ENCODE results near the gene IQSEC1. TPM values are rescaled to one million over a fixed set of nuclear protein-coding genes. Genes with fewer than 3 reads are reported as not detected.

The IQSEC1 gene
- total and polyA plus RNA-seq, 2 donors (not counting 1 experiment from before 2014, with no cell fraction given), result 4.3 to 18.2 TPM

DNA sequence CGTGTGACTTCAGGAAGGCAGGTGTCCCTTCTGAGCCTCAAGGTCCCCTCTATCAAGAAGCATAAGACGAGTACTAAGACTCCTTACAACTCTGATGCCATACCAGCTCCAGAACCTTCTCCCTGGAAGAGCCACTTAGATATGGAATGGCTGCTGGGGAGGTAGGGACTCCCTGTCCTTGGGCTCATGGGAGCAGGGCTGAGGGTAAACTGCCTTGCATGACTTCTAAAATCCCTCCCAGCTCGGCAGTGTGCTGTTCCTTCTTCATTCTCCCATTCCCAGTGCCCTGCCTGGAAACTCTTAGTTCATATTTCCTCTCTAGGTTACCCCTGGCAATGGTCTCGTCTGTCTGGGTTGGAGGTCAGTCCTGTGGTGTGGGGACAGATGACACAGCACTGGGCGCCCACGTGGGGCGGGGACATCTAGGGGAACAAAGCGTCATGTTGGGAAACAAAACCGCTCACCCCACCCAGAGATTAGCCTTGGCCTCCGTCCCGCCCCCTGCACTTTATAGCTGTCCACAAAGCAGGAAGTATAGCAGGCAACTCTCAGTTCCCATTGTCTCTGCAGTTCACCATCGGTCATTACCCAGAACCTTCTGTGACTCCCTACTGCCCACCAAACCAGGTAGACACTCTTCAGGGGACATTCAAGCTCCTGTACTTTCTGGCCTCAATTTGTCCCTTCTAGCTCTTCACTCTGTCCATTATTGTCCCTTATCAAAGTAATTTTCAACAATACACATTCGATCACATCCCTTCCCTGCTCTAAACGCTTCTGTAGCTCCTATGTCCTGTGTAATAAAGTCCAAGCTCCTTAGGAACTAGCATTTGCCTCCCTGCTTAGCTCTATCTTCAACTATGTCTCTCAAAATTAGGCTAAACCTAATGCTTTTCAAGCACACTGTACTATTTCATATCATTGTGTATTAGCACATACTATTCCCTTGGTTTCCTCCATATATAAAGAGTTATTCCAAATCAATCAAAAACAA lies 73.8 kb downstream of the IQSEC1 start:
- H3K4me1 ChIP-seq (ENCODE audit: control insufficient read depth, extremely low read depth, insufficient read depth, low read length), result peaks cover 2% of the 10 kb centered on the region
- DNase-seq (ENCODE audit: low read depth in 2 of 2), result peak in 1 of 2 donors; percentile 48
- no peaks in the 10 kb centered on the region for H3K9me3 ChIP-seq (ENCODE audit: control insufficient read depth, insufficient read depth, low read depth, low read length)
- no peak overlapping the region for H3K4me2 ChIP-seq (ENCODE audit: extremely low read depth, insufficient read depth, low read length)
- no peaks in the 10 kb centered on the region for H3K27me3 ChIP-seq (ENCODE audit: control insufficient read depth, insufficient read depth, low read length)
- H4K20me1 ChIP-seq (ENCODE audit: control insufficient read depth, extremely low read depth, insufficient read depth, low read length), result no peaks in the 10 kb centered on the region
- no peaks in the 10 kb centered on the region for H3K79me2 ChIP-seq (ENCODE audit: control insufficient read depth, insufficient read depth, low read length)
- H3K4me3 ChIP-seq (replicated peaks in 1 of 4; ENCODE audit: control extremely low read depth in 1 of 4, insufficient read depth in 1 of 4, low read depth in 3 of 4, low read length in 4 of 4), result no peak overlapping the region
- H2AFZ ChIP-seq (ENCODE audit: low read length), result no peak overlapping the region
- H3K36me3 ChIP-seq (ENCODE audit: control insufficient read depth, insufficient read depth, low read length), result no peaks in the 10 kb centered on the region
- H3K9ac ChIP-seq (ENCODE audit: insufficient read depth, low read length), result no peak overlapping the region
- TF ChIP-seq, protein P1, sequence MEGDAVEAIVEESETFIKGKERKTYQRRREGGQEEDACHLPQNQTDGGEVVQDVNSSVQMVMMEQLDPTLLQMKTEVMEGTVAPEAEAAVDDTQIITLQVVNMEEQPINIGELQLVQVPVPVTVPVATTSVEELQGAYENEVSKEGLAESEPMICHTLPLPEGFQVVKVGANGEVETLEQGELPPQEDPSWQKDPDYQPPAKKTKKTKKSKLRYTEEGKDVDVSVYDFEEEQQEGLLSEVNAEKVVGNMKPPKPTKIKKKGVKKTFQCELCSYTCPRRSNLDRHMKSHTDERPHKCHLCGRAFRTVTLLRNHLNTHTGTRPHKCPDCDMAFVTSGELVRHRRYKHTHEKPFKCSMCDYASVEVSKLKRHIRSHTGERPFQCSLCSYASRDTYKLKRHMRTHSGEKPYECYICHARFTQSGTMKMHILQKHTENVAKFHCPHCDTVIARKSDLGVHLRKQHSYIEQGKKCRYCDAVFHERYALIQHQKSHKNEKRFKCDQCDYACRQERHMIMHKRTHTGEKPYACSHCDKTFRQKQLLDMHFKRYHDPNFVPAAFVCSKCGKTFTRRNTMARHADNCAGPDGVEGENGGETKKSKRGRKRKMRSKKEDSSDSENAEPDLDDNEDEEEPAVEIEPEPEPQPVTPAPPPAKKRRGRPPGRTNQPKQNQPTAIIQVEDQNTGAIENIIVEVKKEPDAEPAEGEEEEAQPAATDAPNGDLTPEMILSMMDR (conservative IDR thresholded peaks at IDR 0.05 in 1 of 2, IDR thresholded peaks at IDR 0.05 in 1 of 2; ENCODE audit: low read depth in 1 of 2, low read length in 2 of 2), result no peak
- TF ChIP-seq EZH2 (IDR thresholded peaks at IDR 0.05; ENCODE audit: low read length, missing control alignments), result no peak
- H3K27ac ChIP-seq (ENCODE audit: insufficient read depth, low read length), result no peak overlapping the region

DNA sequence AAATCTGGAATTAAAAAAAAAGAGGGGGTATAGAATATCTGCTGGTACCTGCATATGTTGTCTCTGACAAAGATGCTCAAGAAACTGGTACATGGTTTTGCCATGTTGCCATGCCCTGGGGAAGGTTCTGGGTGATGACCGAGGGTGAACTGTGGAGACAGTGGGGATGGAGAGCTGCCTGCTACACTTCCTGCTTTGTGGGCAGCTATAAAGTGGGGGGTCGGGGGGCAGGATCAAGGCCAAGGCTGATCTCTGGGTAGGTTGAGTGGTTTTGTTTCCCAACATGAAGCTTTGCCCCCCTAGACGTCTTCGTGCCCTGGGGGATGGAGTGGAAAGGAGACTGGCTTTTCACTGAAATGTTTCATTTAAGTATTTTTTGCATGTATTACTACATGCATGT lies 74.6 kb downstream of the IQSEC1 start:
- no peak overlapping the region for H3K4me2 ChIP-seq (ENCODE audit: extremely low read depth, insufficient read depth, low read length)
- H3K4me3 ChIP-seq (replicated peaks in 1 of 4; ENCODE audit: control extremely low read depth in 1 of 4, insufficient read depth in 1 of 4, low read depth in 3 of 4, low read length in 4 of 4), result no peak overlapping the region
- H4K20me1 ChIP-seq (ENCODE audit: control insufficient read depth, extremely low read depth, insufficient read depth, low read length), result no peaks in the 10 kb centered on the region
- DNase-seq (ENCODE audit: low read depth in 2 of 2), result no peak
- no peaks in the 10 kb centered on the region for H3K36me3 ChIP-seq (ENCODE audit: control insufficient read depth, insufficient read depth, low read length)
- no peaks in the 10 kb centered on the region for H3K79me2 ChIP-seq (ENCODE audit: control insufficient read depth, insufficient read depth, low read length)
- H3K27me3 ChIP-seq (ENCODE audit: control insufficient read depth, insufficient read depth, low read length), result no peaks in the 10 kb centered on the region
- no peak overlapping the region for H2AFZ ChIP-seq (ENCODE audit: low read length)
- TF ChIP-seq, protein P1 (conservative IDR thresholded peaks at IDR 0.05 in 1 of 2, IDR thresholded peaks at IDR 0.05 in 1 of 2; ENCODE audit: low read depth in 1 of 2, low read length in 2 of 2), result no peak
- no peak for TF ChIP-seq EZH2 (IDR thresholded peaks at IDR 0.05; ENCODE audit: low read length, missing control alignments)
- no peaks in the 10 kb centered on the region for H3K9me3 ChIP-seq (ENCODE audit: control insufficient read depth, insufficient read depth, low read depth, low read length)
- peaks cover 2% of the 10 kb centered on the region for H3K4me1 ChIP-seq (ENCODE audit: control insufficient read depth, extremely low read depth, insufficient read depth, low read length)
- H3K27ac ChIP-seq (ENCODE audit: insufficient read depth, low read length), result no peak overlapping the region
- H3K9ac ChIP-seq (ENCODE audit: insufficient read depth, low read length), result no peak overlapping the region

DNA sequence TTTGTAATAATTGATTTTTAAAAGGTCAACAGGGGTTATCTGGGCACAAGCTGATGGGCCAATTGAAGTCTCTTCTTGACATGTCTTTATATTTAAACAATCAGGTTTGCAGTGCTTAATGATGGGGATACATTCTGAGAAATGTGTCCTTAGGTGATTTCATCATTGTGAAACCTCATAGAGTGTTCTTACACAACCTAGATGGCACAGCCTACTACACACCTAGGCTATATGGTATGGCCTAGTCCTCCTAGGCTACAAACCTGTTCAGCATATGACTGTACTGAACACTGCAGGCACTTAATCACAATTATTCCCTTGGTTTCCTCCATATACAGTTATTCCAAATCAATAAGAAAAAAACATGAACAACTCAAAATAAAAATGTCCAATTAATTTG lies 75.8 kb downstream of the IQSEC1 start:
- Histone ChIP-seq H3K4me3 (replicated peaks in 1 of 4; ENCODE audit: control extremely low read depth in 1 of 4, insufficient read depth in 1 of 4, low read depth in 3 of 4, low read length in 4 of 4) (no peak overlapping the region), H3K27ac (ENCODE audit: insufficient read depth, low read length) (no peak overlapping the region), H3K79me2 (ENCODE audit: control insufficient read depth, insufficient read depth, low read length) (no peaks in the 10 kb centered on the region), H3K27me3 (ENCODE audit: control insufficient read depth, insufficient read depth, low read length) (peaks cover 4% of the 10 kb centered on the region), H3K9ac (ENCODE audit: insufficient read depth, low read length) (no peak overlapping the region), H4K20me1 (ENCODE audit: control insufficient read depth, extremely low read depth, insufficient read depth, low read length) (no peaks in the 10 kb centered on the region), H3K4me1 (ENCODE audit: control insufficient read depth, extremely low read depth, insufficient read depth, low read length) (peaks cover 4% of the 10 kb centered on the region), H3K4me2 (ENCODE audit: extremely low read depth, insufficient read depth, low read length) (no peak overlapping the region), H3K36me3 (ENCODE audit: control insufficient read depth, insufficient read depth, low read length) (no peaks in the 10 kb centered on the region), H2AFZ (ENCODE audit: low read length) (no peak overlapping the region), H3K9me3 (ENCODE audit: control insufficient read depth, insufficient read depth, low read depth, low read length) (no peaks in the 10 kb centered on the region)
- no peak for TF ChIP-seq EZH2 (IDR thresholded peaks at IDR 0.05; ENCODE audit: low read length, missing control alignments)
- TF ChIP-seq, protein P1 (conservative IDR thresholded peaks at IDR 0.05 in 1 of 2, IDR thresholded peaks at IDR 0.05 in 1 of 2; ENCODE audit: low read depth in 1 of 2, low read length in 2 of 2), result no peak
- no peak for DNase-seq (ENCODE audit: low read depth in 2 of 2)
